ENCODE data around the gene CCDC82.

- TF ChIP-seq YY1 (IDR thresholded peaks at IDR 0.05; ENCODE audit: low read depth), result no peak
- TF ChIP-seq REST (IDR thresholded peaks at IDR 0.05; ENCODE audit: low read depth), result no peak
- TF ChIP-seq, protein P1, sequence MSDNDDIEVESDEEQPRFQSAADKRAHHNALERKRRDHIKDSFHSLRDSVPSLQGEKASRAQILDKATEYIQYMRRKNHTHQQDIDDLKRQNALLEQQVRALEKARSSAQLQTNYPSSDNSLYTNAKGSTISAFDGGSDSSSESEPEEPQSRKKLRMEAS (IDR thresholded peaks at IDR 0.05), result no peak
- no peak for TF ChIP-seq CREB1 (IDR thresholded peaks at IDR 0.05; ENCODE audit: low read depth)
- no peak for TF ChIP-seq NFIC (IDR thresholded peaks at IDR 0.05)
Measured at GRCh38 chr11:96306071-96306470, 83.6 kb downstream of the CCDC82 start.

Measured in Ishikawa (cell line).